HCT116 (cell line): ENCODE results near the gene TFCP2. TPM values are rescaled to one million over a fixed set of nuclear protein-coding genes. Genes with fewer than 3 reads are reported as not detected.

Source experiments
- ATAC-seq: fragments of 200-7000 bp; cut with Tn5 transposase; 2 replicates; pipeline ENCODE4 v1.9.1; 2020; ENCODE audit warnings: mild to moderate bottlenecking, moderate library complexity
- BruUV-seq: library from RNA; stranded (reverse); fragments of 400-500 nt; replicated peaks from 2 replicates; lab custom pipeline; 2021; lab: Mats Ljungman, UMichigan
- CTCF ChIA-PET: fragments of 300-600 bp; sonication (Branson Sonifier 250); formaldehyde crosslinking; loops from one replicate; lab custom pipeline; 2021; ENCODE audit warnings: antibody characterized with exemption; lab: Charles Lee
- POLR2A ChIA-PET: fragments of 300-600, 350-600 bp; sonication (Branson Sonifier 250); formaldehyde crosslinking; loops from one replicate; lab custom pipeline; 2021; ENCODE audit warnings: antibody characterized with exemption; lab: Charles Lee
- RAD21 ChIA-PET, 2 experiments: fragments of 300-600 bp; sonication (Branson Sonifier 250); formaldehyde crosslinking; loops; one replicate each; lab custom pipeline; 2023; ENCODE audit warnings: low total read pairs in 2 of 2; ENCODE audit not compliant: uncharacterized antibody in 2 of 2, unreplicated experiment in 2 of 2, low non-redundant PET in 1 of 2; lab: Charles Lee
- DNase-seq: peaks from one replicate; pipeline ENCODE4 v3.0.0-alpha.2; 2010; ENCODE audit warnings: low read depth, low spot score
- H2AFZ ChIP-seq: fragments of 200-600 bp; shearing (Covaris generic), sonication (generic); 2 replicates; pipeline ENCODE4 v1.6.1; 2017; ENCODE audit warnings: low read depth, mixed run types, mixed read lengths, antibody characterized with exemption, low read length; ENCODE audit not compliant: poor library complexity, severe bottlenecking
- H3K27ac ChIP-seq: 2 replicates; pipeline ENCODE4 v1.5.1; 2012; ENCODE audit warnings: low read depth, low read length
- H3K27me3 ChIP-seq: fragments of 200-600 bp; sonication (generic); 2 replicates; pipeline ENCODE4 v1.6.1; 2016; ENCODE audit warnings: mixed run types, low read length, mixed read lengths; ENCODE audit not compliant: insufficient read depth
- H3K36me3 ChIP-seq, 2 experiments: fragments of 200-500 bp in 1 of 2; fragments of 200-600 bp in 1 of 2; sonication (Bioruptor generic) in 1 of 2; sonication (generic) in 1 of 2; 2 replicates each; pipeline versions ENCODE4 v1.5.1 to v1.6.1; 2014 to 2016; ENCODE audit warnings: low read length in 2 of 2, inconsistent platforms in 1 of 2, mixed read lengths in 1 of 2, mixed run types in 1 of 2; ENCODE audit not compliant: insufficient read depth in 2 of 2, control insufficient read depth in 1 of 2
- H3K4me1 ChIP-seq, 2 experiments: fragments of 200-600 bp in 1 of 2; sonication (generic) in 1 of 2; 2 replicates each; pipeline versions ENCODE4 v1.5.1 to v1.6.1; 2012 to 2017; ENCODE audit warnings: low read length in 2 of 2, inconsistent platforms in 1 of 2, mild to moderate bottlenecking in 1 of 2, mixed read lengths in 1 of 2, mixed run types in 1 of 2, moderate library complexity in 1 of 2; ENCODE audit not compliant: insufficient read depth in 2 of 2, control insufficient read depth in 1 of 2
- H3K4me2 ChIP-seq: fragments of 200-600 bp; sonication (generic); 2 replicates; pipeline ENCODE4 v1.6.1; 2017; ENCODE audit warnings: mixed run types, low read length, mixed read lengths
- H3K4me3 ChIP-seq, 2 experiments: fragments of 200-600 bp in 1 of 2; sonication (generic) in 1 of 2; replicated peaks in 1 of 2; 2 replicates each; pipeline ENCODE4 v1.5.1; 2011 to 2016; ENCODE audit warnings: low read length in 2 of 2, control low read depth in 1 of 2, low read depth in 1 of 2, mild to moderate bottlenecking in 1 of 2, mixed read lengths in 1 of 2, mixed run types in 1 of 2
- H3K79me2 ChIP-seq: fragments of 200-600 bp; sonication (generic); 2 replicates; pipeline ENCODE4 v1.6.1; 2017; ENCODE audit warnings: mild to moderate bottlenecking, mixed run types, low read length, moderate library complexity, mixed read lengths; ENCODE audit not compliant: insufficient read depth
- H3K9ac ChIP-seq: fragments of 200-600 bp; sonication (generic); 2 replicates; pipeline ENCODE4 v1.6.1; 2016; ENCODE audit warnings: low read length, mixed read lengths
- H3K9me2 ChIP-seq: fragments of 200-600 bp; sonication (generic), shearing (Covaris generic); 2 replicates; pipeline ENCODE4 v1.6.1; 2017; ENCODE audit warnings: mixed run types, mild to moderate bottlenecking, moderate library complexity; ENCODE audit not compliant: insufficient read depth
- H3K9me3 ChIP-seq, 2 experiments: fragments of 200-500 bp in 1 of 2; fragments of 200-600 bp in 1 of 2; sonication (Bioruptor generic) in 1 of 2; sonication (generic) in 1 of 2; 2 replicates each; pipeline ENCODE4 v1.6.1; 2014 to 2017; ENCODE audit warnings: low read length in 2 of 2, mixed read lengths in 2 of 2, inconsistent platforms in 1 of 2, low read depth in 1 of 2, mild to moderate bottlenecking in 1 of 2, mixed run types in 1 of 2, moderate library complexity in 1 of 2; ENCODE audit not compliant: control insufficient read depth in 1 of 2, insufficient read depth in 1 of 2
- H4K20me1 ChIP-seq: fragments of 200-600 bp; sonication (generic), shearing (Covaris generic); 2 replicates; pipeline ENCODE4 v1.6.1; 2017; ENCODE audit warnings: mixed run types, mild to moderate bottlenecking, moderate library complexity; ENCODE audit not compliant: insufficient read depth
- ATF3 ChIP-seq: IDR thresholded peaks from 2 replicates; pipeline ENCODE4 v1.6.1; 2012
- CBX3 ChIP-seq: IDR thresholded peaks from 2 replicates; pipeline ENCODE4 v1.6.1; 2012; ENCODE audit warnings: low read depth
- CEBPB ChIP-seq: IDR thresholded peaks from 2 replicates; pipeline ENCODE4 v1.6.1; 2012; ENCODE audit warnings: low read depth
- CTCF ChIP-seq, 3 experiments: fragments of 200-600 bp in 1 of 3; sonication (generic) in 1 of 3; IDR thresholded peaks in 2 of 3; conservative IDR thresholded peaks in 1 of 3; 2 replicates each; pipeline ENCODE4 v1.5.1; 2012 to 2017; ENCODE audit warnings: low read depth in 2 of 3, low read length in 2 of 3, antibody characterized with exemption in 1 of 3, borderline replicate concordance in 1 of 3, control low read depth in 1 of 3, mild to moderate bottlenecking in 1 of 3, mixed read lengths in 1 of 3, mixed run types in 1 of 3, moderate library complexity in 1 of 3; ENCODE audit not compliant: insufficient read depth in 1 of 3
- EGR1 ChIP-seq: IDR thresholded peaks from 2 replicates; pipeline ENCODE4 v1.6.1; 2012; ENCODE audit warnings: low read depth
- EZH2 ChIP-seq: fragments of 200-600 bp; sonication (generic); IDR thresholded peaks from 2 replicates; pipeline ENCODE4 v1.6.1; 2017; ENCODE audit warnings: antibody characterized with exemption, mixed run types
- EZH2phosphoT487 ChIP-seq: fragments of 200-600 bp; IDR thresholded peaks from 2 replicates; pipeline ENCODE4 v1.6.1; 2018; ENCODE audit warnings: antibody characterized with exemption, borderline replicate concordance
- JUND ChIP-seq: IDR thresholded peaks from 2 replicates; pipeline ENCODE4 v1.6.1; 2012
- MAX ChIP-seq: IDR thresholded peaks from 2 replicates; pipeline ENCODE4 v1.6.1; 2012
- POLR2AphosphoS5 ChIP-seq: IDR thresholded peaks from 2 replicates; pipeline ENCODE4 v1.6.1; 2011; ENCODE audit warnings: mild to moderate bottlenecking, low read depth, low read length, moderate library complexity
- RAD21 ChIP-seq: IDR thresholded peaks from 2 replicates; pipeline ENCODE4 v1.6.1; 2012; ENCODE audit warnings: low read depth, mild to moderate bottlenecking
- REST ChIP-seq: IDR thresholded peaks from 2 replicates; pipeline ENCODE4 v1.6.1; 2012; ENCODE audit warnings: low read depth
- SIN3A ChIP-seq: IDR thresholded peaks from 2 replicates; pipeline ENCODE4 v1.6.1; 2012; ENCODE audit warnings: low read depth
- SP1 ChIP-seq: IDR thresholded peaks from 2 replicates; pipeline ENCODE4 v1.6.1; 2012; ENCODE audit warnings: low read depth
- SRF ChIP-seq: IDR thresholded peaks from 2 replicates; pipeline ENCODE4 v1.6.1; 2012; ENCODE audit warnings: low read depth
- TCF7L2 ChIP-seq: IDR thresholded peaks from 2 replicates; pipeline ENCODE4 v1.7.0; 2011; ENCODE audit warnings: borderline replicate concordance, inconsistent platforms; ENCODE audit not compliant: insufficient read depth, insufficient read length; ENCODE audit errors: extremely low read depth
- YY1 ChIP-seq: IDR thresholded peaks from 2 replicates; pipeline ENCODE4 v1.6.1; 2011; ENCODE audit warnings: low read length, low read depth, moderate library complexity, mild to moderate bottlenecking; ENCODE audit not compliant: insufficient replicate concordance; ENCODE audit errors: extremely low read depth
- ZFX ChIP-seq: fragments of 450-650 bp; IDR thresholded peaks from 2 replicates; pipeline ENCODE4 v1.6.1; 2017
- intact Hi-C: fragments of 100-400 bp; cut with micrococcal nuclease; formaldehyde crosslinking; loops from 2 replicates; pipeline ENCODE4 v1.10.0; 2022
- total RNA-seq: library from RNA; stranded (reverse); gene quantifications from one replicate; pipeline ENCODE4 v1.2.1, GENCODE V29; 2021; ENCODE audit not compliant: unreplicated experiment

The TFCP2 gene
- total RNA-seq, 1 experiment from 2014 or later, result 31.6 TPM

GRCh38 chr12:51059086-51059485 is 113.8 kb downstream of the TFCP2 start (continued):
- no peak for TF ChIP-seq MAX
- TF ChIP-seq TCF7L2, result no peak
- TF ChIP-seq SRF, result no peak
- no peak for TF ChIP-seq EZH2
- no peak for TF ChIP-seq SIN3A
- no peak for TF ChIP-seq ATF3
- no peak for TF ChIP-seq YY1
- no peak for TF ChIP-seq POLR2AphosphoS5

GRCh38 chr12:51056242-51056641 is 116.7 kb downstream of the TFCP2 start:
- H3K27me3 ChIP-seq, result no peaks in the 10 kb centered on the region
- no peak overlapping the region for H3K4me3 ChIP-seq
- no peak overlapping the region for H2AFZ ChIP-seq
- no peak for ATAC-seq
- RAD21 ChIA-PET, result no interaction called here
- intact Hi-C loops, result no loop called here
- CTCF ChIA-PET, result no interaction called here
- peaks cover 55 to 59% of the 10 kb centered on the region in 2 experiments for H3K36me3 ChIP-seq
- no peak for TF ChIP-seq ZFX
- TF ChIP-seq CEBPB, result no peak
- no peak for TF ChIP-seq EZH2phosphoT487
- no peak for TF ChIP-seq SRF
- TF ChIP-seq SP1, result no peak
- TF ChIP-seq POLR2AphosphoS5, result no peak
- no peak for TF ChIP-seq CTCF (IDR thresholded peaks at IDR 0.05 in 2 of 3, conservative IDR thresholded peaks at IDR 0.05 in 1 of 3; ENCODE audit: borderline replicate concordance in 1 of 3, insufficient read depth in 1 of 3, low read depth in 2 of 3, low read length in 2 of 3)
- TF ChIP-seq JUND, result no peak
- TF ChIP-seq RAD21, result no peak
- TF ChIP-seq MAX, result no peak
- TF ChIP-seq EGR1, result no peak
- no peak for TF ChIP-seq REST
- no peak for TF ChIP-seq ATF3
- no peak for TF ChIP-seq CBX3
- TF ChIP-seq, all 23 proteins: peak for 0
- Histone ChIP-seq H3K9me2 (no peaks in the 10 kb centered on the region), H3K4me1 (no peaks in the 10 kb centered on the region), H3K79me2 (peaks cover 12% of the 10 kb centered on the region; the same call in 1 of the 2 replicates), H3K4me2 (no peak overlapping the region), H3K27ac (no peak overlapping the region), H4K20me1 (no peaks in the 10 kb centered on the region), H3K9me3 (no peaks in the 10 kb centered on the region), H3K9ac (no peak overlapping the region)
- no TSS peak for BruUV-seq
- no peak for DNase-seq
- POLR2A ChIA-PET, result interaction anchor here (0.9 kb wide), 1 partner anchor 27 kb away, joined by 3 read pairs; the partner anchor contains the start of gene CSRNP2
